ENCODE measurements around the gene RNF222.
"Not testable (repeated sequence)": the region's sequence is repeated elsewhere in the genome, so short reads cannot be mapped to it uniquely, and the experiment has no call there.

Gene RNF222

GRCh38 chr17:8410883-8411238, 13.2 kb upstream of the RNF222 start:
- no peak for DNase-seq

GRCh38 chr17:8409966-8410882, 12.6 kb upstream of the RNF222 start:
- peak; percentile 90 for DNase-seq

- DNase-seq: no peak
These were observed 10.7 kb upstream of the RNF222 start for GRCh38 chr17:8408371-8408770.

GRCh38 chr17:8406174-8406573, 8.5 kb upstream of the RNF222 start:
- DNase-seq: no peak

GRCh38 chr17:8405499-8406016, 7.9 kb upstream of the RNF222 start:
- no peak for DNase-seq

GRCh38 chr17:8402921-8403536, 5.4 kb upstream of the RNF222 start:
- no peak for DNase-seq

- DNase-seq: no peak
These were observed 3.5 kb upstream of the RNF222 start for GRCh38 chr17:8401107-8401506.

GRCh38 chr17:8398980-8399379, 1.4 kb upstream of the RNF222 start:
- no peak for DNase-seq

- DNase-seq: not testable (repeated sequence)
These were observed 3.1 kb downstream of the RNF222 start for GRCh38 chr17:8394497-8394896.

GRCh38 chr17:8393470-8394231, 4.0 kb downstream of the RNF222 start:
- DNase-seq: no peak

- no peak for DNase-seq
These were observed 4.8 kb downstream of the RNF222 start for GRCh38 chr17:8392674-8393469.

GRCh38 chr17:8392274-8392673, 5.4 kb downstream of the RNF222 start:
- DNase-seq: no peak

GRCh38 chr17:8391711-8392110, 5.9 kb downstream of the RNF222 start:
- DNase-seq: no peak

- DNase-seq: no peak
These were observed 9.5 kb downstream of the RNF222 start for GRCh38 chr17:8387914-8388651.

- DNase-seq: no peak
These were observed 10.8 kb downstream of the RNF222 start for GRCh38 chr17:8386841-8387240.

- no peak for DNase-seq
These were observed 12.7 kb downstream of the RNF222 start for GRCh38 chr17:8384801-8385378.

GRCh38 chr17:8383143-8383822, 14.3 kb downstream of the RNF222 start, which contains the start of gene RPL26:
RPL26 (minus strand) TSS chr17:8383193; CDS start chr17:8382310, 883 bp downstream.
- peak; percentile 97 for DNase-seq

GRCh38 chr17:8382880-8383142, 14.8 kb downstream of the RNF222 start:
- no peak for DNase-seq

GRCh38 chr17:8382052-8382879, 15.4 kb downstream of the RNF222 start:
- DNase-seq: no peak

GRCh38 chr17:8380049-8380448, 17.6 kb downstream of the RNF222 start:
- DNase-seq: no peak

All from left hindlimb (tissue), 1 donor.